Jurkat, Clone E6-1 (cell line): ENCODE measurements around the gene MRPS31.
A peak's percentile ranks its signal among the peaks of the same experiment; 100 is the strongest.

Experiments used
- DNase-seq: peaks from one replicate; pipeline ENCODE4 v3.0.0-alpha.2; 2011; ENCODE audit warnings: low read depth, low spot score
- H3K4me3 ChIP-seq: 2 replicates; pipeline ENCODE4 v1.5.1; 2011; ENCODE audit warnings: mild to moderate bottlenecking, low read length, control low read depth, moderate library complexity

MRPS31 gene

GRCh38 chr13:40682449-40683240, 88.3 kb downstream of the MRPS31 start:
- peak; percentile 10 for DNase-seq
- H3K4me3 ChIP-seq: no peak overlapping the region

- no peak overlapping the region for H3K4me3 ChIP-seq
- DNase-seq: no peak
These were observed 89.4 kb downstream of the MRPS31 start for GRCh38 chr13:40681341-40682146.

GRCh38 chr13:40680659-40681323, 90.2 kb downstream of the MRPS31 start:
- H3K4me3 ChIP-seq: no peak overlapping the region
- no peak for DNase-seq

GRCh38 chr13:40679480-40679985, 91.5 kb downstream of the MRPS31 start:
- DNase-seq: no peak
- no peak overlapping the region for H3K4me3 ChIP-seq
